Thyroid gland (tissue), 4 donors: ENCODE measurements around the gene CEP57L1.

ENCODE experiments used
- POLR2A ChIP-seq, 2 donors: fragments of 450-650 bp; IDR thresholded peaks; one replicate each; pipeline ENCODE4 v1.6.1; 2017; ENCODE audit warnings: antibody characterized with exemption in 2 of 2, mild to moderate bottlenecking in 2 of 2, moderate library complexity in 1 of 2
- TF ChIP-seq, protein P1 (sequence below), 6 experiments: fragments of 200-600 bp in 3 of 6; fragments of 450-650 bp in 3 of 6; sonication (generic) in 3 of 6; IDR thresholded peaks; one replicate each; pipeline ENCODE4 v1.5.1; 2016 to 2019; ENCODE audit warnings: antibody characterized with exemption in 6 of 6, mild to moderate bottlenecking in 2 of 6, inconsistent platforms in 1 of 6, moderate library complexity in 1 of 6

DNA sequence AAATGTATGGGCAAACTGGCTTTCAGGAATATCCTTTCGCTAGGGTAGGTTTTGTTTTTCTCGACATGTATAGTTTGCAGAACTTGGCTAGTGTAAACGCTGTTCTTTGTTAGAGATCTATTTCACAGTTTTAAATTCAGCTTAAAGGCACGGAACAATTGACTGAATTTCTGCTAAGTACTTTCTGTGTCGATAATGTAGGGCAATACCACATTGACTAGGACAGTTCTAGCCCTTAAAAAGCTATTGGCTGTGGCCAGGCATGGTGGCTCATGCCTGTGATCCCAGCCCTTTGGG is 92.8 kb downstream of the CEP57L1 start:
- TF ChIP-seq, protein P1, sequence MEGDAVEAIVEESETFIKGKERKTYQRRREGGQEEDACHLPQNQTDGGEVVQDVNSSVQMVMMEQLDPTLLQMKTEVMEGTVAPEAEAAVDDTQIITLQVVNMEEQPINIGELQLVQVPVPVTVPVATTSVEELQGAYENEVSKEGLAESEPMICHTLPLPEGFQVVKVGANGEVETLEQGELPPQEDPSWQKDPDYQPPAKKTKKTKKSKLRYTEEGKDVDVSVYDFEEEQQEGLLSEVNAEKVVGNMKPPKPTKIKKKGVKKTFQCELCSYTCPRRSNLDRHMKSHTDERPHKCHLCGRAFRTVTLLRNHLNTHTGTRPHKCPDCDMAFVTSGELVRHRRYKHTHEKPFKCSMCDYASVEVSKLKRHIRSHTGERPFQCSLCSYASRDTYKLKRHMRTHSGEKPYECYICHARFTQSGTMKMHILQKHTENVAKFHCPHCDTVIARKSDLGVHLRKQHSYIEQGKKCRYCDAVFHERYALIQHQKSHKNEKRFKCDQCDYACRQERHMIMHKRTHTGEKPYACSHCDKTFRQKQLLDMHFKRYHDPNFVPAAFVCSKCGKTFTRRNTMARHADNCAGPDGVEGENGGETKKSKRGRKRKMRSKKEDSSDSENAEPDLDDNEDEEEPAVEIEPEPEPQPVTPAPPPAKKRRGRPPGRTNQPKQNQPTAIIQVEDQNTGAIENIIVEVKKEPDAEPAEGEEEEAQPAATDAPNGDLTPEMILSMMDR (IDR thresholded peaks at IDR 0.05): peak in 1 of 6 experiments; percentile 2
- no peak for TF ChIP-seq POLR2A (IDR thresholded peaks at IDR 0.05)
